SK-N-SH treated with all-trans-retinoic acid at 6 μM for 48 hours (cell line): Measurements from ENCODE around the gene SCGB1D4.

Experiments
- ATAC-seq: fragments of 200-7000 bp; cut with Tn5 transposase; 3 replicates; pipeline ENCODE4 v1.9.1; 2020; ENCODE audit warnings: mild to moderate bottlenecking, moderate library complexity
- ARNTL ChIP-seq: fragments of 450-650 bp; formaldehyde crosslinking; IDR thresholded peaks from 2 replicates; pipeline ENCODE4 v1.5.0; 2020; ENCODE audit warnings: low read depth, mild to moderate bottlenecking, moderate library complexity, borderline replicate concordance
- BACH2 ChIP-seq: fragments of 250-450 bp; sonication (Bioruptor Pico); IDR thresholded peaks from 2 replicates; pipeline ENCODE4 v1.9.0; 2021; ENCODE audit warnings: mild to moderate bottlenecking, borderline replicate concordance
- CREB5 ChIP-seq: fragments of 250-450 bp; sonication (Bioruptor Pico); IDR thresholded peaks from 2 replicates; pipeline ENCODE4 v1.5.1; 2020; ENCODE audit warnings: low read depth, mild to moderate bottlenecking, moderate library complexity
- CSDC2 ChIP-seq: fragments of 250-450 bp; sonication (Bioruptor Pico); IDR thresholded peaks from 2 replicates; pipeline ENCODE4 v1.5.0; 2020; ENCODE audit warnings: mild to moderate bottlenecking, moderate library complexity
- CSRNP3 ChIP-seq: fragments of 250-450 bp; sonication (Bioruptor Pico); IDR thresholded peaks from 2 replicates; pipeline ENCODE4 v1.5.1; 2021; ENCODE audit warnings: mild to moderate bottlenecking, moderate library complexity
- ESRRG ChIP-seq: fragments of 250-450 bp; sonication (Bioruptor Pico); IDR thresholded peaks from 2 replicates; pipeline ENCODE4 v1.6.1; 2021; ENCODE audit warnings: mild to moderate bottlenecking
- GLIS3 ChIP-seq: fragments of 250-450 bp; sonication (Bioruptor Pico); IDR thresholded peaks from 2 replicates; pipeline ENCODE4 v1.5.0; 2020; ENCODE audit warnings: mild to moderate bottlenecking, moderate library complexity
- ISL1 ChIP-seq: fragments of 250-450 bp; sonication (Bioruptor Pico); IDR thresholded peaks from 2 replicates; pipeline ENCODE4 v2.1.2; 2022; ENCODE audit warnings: mild to moderate bottlenecking, moderate library complexity
- OSR1 ChIP-seq: fragments of 250-450 bp; sonication (Bioruptor Pico); IDR thresholded peaks from 2 replicates; pipeline ENCODE4 v1.8.0; 2022; ENCODE audit warnings: moderate library complexity, mild to moderate bottlenecking, inconsistent platforms
- PATZ1 ChIP-seq: fragments of 250-450 bp; sonication (Bioruptor Pico); IDR thresholded peaks from 2 replicates; pipeline ENCODE4 v1.8.0; 2020; ENCODE audit warnings: mild to moderate bottlenecking, moderate library complexity, borderline replicate concordance
- PPARA ChIP-seq: fragments of 250-450 bp; sonication (Bioruptor Pico); IDR thresholded peaks from 2 replicates; pipeline ENCODE4 v1.5.0; 2020; ENCODE audit warnings: mild to moderate bottlenecking, borderline replicate concordance
- RARB ChIP-seq: fragments of 250-450 bp; sonication (Bioruptor Pico); IDR thresholded peaks from 2 replicates; pipeline ENCODE4 v1.8.0; 2021; ENCODE audit warnings: mild to moderate bottlenecking, moderate library complexity
- SNAI2 ChIP-seq: fragments of 250-450 bp; sonication (Bioruptor Pico); IDR thresholded peaks from 2 replicates; pipeline ENCODE4 v1.5.0; 2020; ENCODE audit warnings: mild to moderate bottlenecking, moderate library complexity
- TCF4 ChIP-seq: fragments of 250-450 bp; sonication (Bioruptor Pico); IDR thresholded peaks from 2 replicates; pipeline ENCODE4 v1.8.0; 2021; ENCODE audit warnings: mild to moderate bottlenecking, moderate library complexity, borderline replicate concordance
- TOX ChIP-seq: fragments of 250-450 bp; sonication (Bioruptor Pico); IDR thresholded peaks from 2 replicates; pipeline ENCODE4 v1.8.0; 2021; ENCODE audit warnings: mild to moderate bottlenecking, moderate library complexity, borderline replicate concordance
- TSHZ2 ChIP-seq: fragments of 250-450 bp; sonication (Bioruptor Pico); IDR thresholded peaks from 2 replicates; pipeline ENCODE4 v1.5.0; 2020; ENCODE audit warnings: mild to moderate bottlenecking, moderate library complexity
- ZC3H10 ChIP-seq: fragments of 250-450 bp; sonication (Bioruptor Pico); IDR thresholded peaks from 2 replicates; pipeline ENCODE4 v1.5.1; 2021; ENCODE audit warnings: mild to moderate bottlenecking, moderate library complexity
- ZFP3 ChIP-seq: fragments of 250-450 bp; sonication (Bioruptor Pico); IDR thresholded peaks from 2 replicates; pipeline ENCODE4 v1.5.0; 2020; ENCODE audit warnings: mild to moderate bottlenecking, moderate library complexity
- ZNF565 ChIP-seq: fragments of 450-650 bp; formaldehyde crosslinking; conservative IDR thresholded peaks from 2 replicates; pipeline ENCODE4 v1.5.0; 2020; ENCODE audit warnings: low read depth, mild to moderate bottlenecking, moderate library complexity
- ZNF70 ChIP-seq: fragments of 450-650 bp; formaldehyde crosslinking; IDR thresholded peaks from 2 replicates; pipeline ENCODE4 v1.5.0; 2020; ENCODE audit warnings: mild to moderate bottlenecking, moderate library complexity
- ZNF8 ChIP-seq: fragments of 450-650 bp; formaldehyde crosslinking; IDR thresholded peaks from 2 replicates; pipeline ENCODE4 v1.5.0; 2020; ENCODE audit warnings: mild to moderate bottlenecking, moderate library complexity

SCGB1D4 gene

GRCh38 chr11:62273284-62273683 is 25.6 kb downstream of the SCGB1D4 start:
- TF ChIP-seq SNAI2, result no peak
- TF ChIP-seq TOX (CRISPR knock-in tag), result no peak
- TF ChIP-seq OSR1, result no peak
- no peak for TF ChIP-seq ZNF8 (CRISPR knock-in tag)
- no peak for TF ChIP-seq CSDC2 (CRISPR knock-in tag)
- no peak for TF ChIP-seq TCF4 (CRISPR knock-in tag)
- no peak for TF ChIP-seq ZC3H10 (CRISPR knock-in tag)
- no peak for TF ChIP-seq PPARA (CRISPR knock-in tag)
- TF ChIP-seq ZFP3, result no peak
- no peak for TF ChIP-seq CSRNP3 (CRISPR knock-in tag)
- TF ChIP-seq BACH2 (CRISPR knock-in tag), result no peak
- TF ChIP-seq GLIS3 (CRISPR knock-in tag), result no peak
- TF ChIP-seq ESRRG (CRISPR knock-in tag), result no peak
- no peak for TF ChIP-seq ISL1 (CRISPR knock-in tag)
- TF ChIP-seq ARNTL (CRISPR knock-in tag), result no peak
- TF ChIP-seq CREB5 (CRISPR knock-in tag), result no peak
- no peak for TF ChIP-seq PATZ1
- TF ChIP-seq ZNF565 (CRISPR knock-in tag), result no peak
- ATAC-seq, result no peak

GRCh38 chr11:62269654-62270278 is 29.1 kb downstream of the SCGB1D4 start, which contains the start of gene SCGB2A2:
TSS of gene SCGB2A2 (plus strand) at chr11:62270158. CDS start at chr11:62270217, 59 bp downstream.
- no peak for TF ChIP-seq TOX (CRISPR knock-in tag)
- no peak for TF ChIP-seq ARNTL (CRISPR knock-in tag)
- TF ChIP-seq CSDC2 (CRISPR knock-in tag), result no peak
- TF ChIP-seq ZNF565 (CRISPR knock-in tag), result no peak
- no peak for TF ChIP-seq ZC3H10 (CRISPR knock-in tag)
- no peak for TF ChIP-seq SNAI2
- TF ChIP-seq CREB5 (CRISPR knock-in tag), result no peak
- no peak for TF ChIP-seq TCF4 (CRISPR knock-in tag)
- no peak for ATAC-seq

GRCh38 chr11:62267576-62267975 is 31.3 kb downstream of the SCGB1D4 start:
- ATAC-seq, result no peak
- TF ChIP-seq SNAI2 (no peak), TSHZ2 (CRISPR knock-in tag) (no peak), ARNTL (CRISPR knock-in tag) (no peak), ZC3H10 (CRISPR knock-in tag) (no peak), PATZ1 (no peak), TOX (CRISPR knock-in tag) (no peak), RARB (CRISPR knock-in tag) (no peak), ISL1 (CRISPR knock-in tag) (no peak), TCF4 (CRISPR knock-in tag) (no peak), ZNF70 (CRISPR knock-in tag) (no peak), BACH2 (CRISPR knock-in tag) (no peak), CSDC2 (CRISPR knock-in tag) (no peak), ZNF565 (CRISPR knock-in tag) (no peak), CSRNP3 (CRISPR knock-in tag) (no peak), ZNF8 (CRISPR knock-in tag) (no peak), GLIS3 (CRISPR knock-in tag) (no peak)
